Natural killer cell (primary cell): ENCODE measurements around the gene NBL1. TPM values are rescaled to one million over a fixed set of nuclear protein-coding genes. Genes with fewer than 3 reads are reported as not detected.

ENCODE experiments used
- ATAC-seq, 3 donors: fragments of 150-1000 bp in 2 of 3; fragments of 200-7000 bp in 1 of 3; cut with Tn5 transposase; 1 replicate in 1 of 3; 2 replicates in 2 of 3; pipeline ENCODE4 v1.10.0; 2021; ENCODE audit warnings: mild to moderate bottlenecking in 2 of 3, moderate library complexity in 2 of 3
- DNase-seq, 2 donors: peaks; one replicate each; pipeline versions ENCODE4 v3.0.0 to v3.0.0-alpha.2; 2013 to 2021; ENCODE audit warnings: mixed read lengths in 1 of 2
- H3K27ac ChIP-seq: one replicate; pipeline ENCODE4 v1.5.1; 2013; ENCODE audit warnings: mild to moderate bottlenecking, low read length
- H3K27me3 ChIP-seq: one replicate; pipeline ENCODE4 v1.6.1; 2013; ENCODE audit warnings: low read length; ENCODE audit not compliant: control insufficient read depth, insufficient read depth
- H3K36me3 ChIP-seq: one replicate; pipeline ENCODE4 v1.6.1; 2013; ENCODE audit warnings: low read length; ENCODE audit not compliant: control insufficient read depth, insufficient read depth
- H3K4me1 ChIP-seq: one replicate; pipeline ENCODE4 v1.6.1; 2013; ENCODE audit warnings: low read length; ENCODE audit not compliant: control insufficient read depth, insufficient read depth
- H3K4me3 ChIP-seq: one replicate; pipeline ENCODE4 v1.5.1; 2013; ENCODE audit warnings: low read length
- H3K9me3 ChIP-seq: one replicate; pipeline ENCODE4 v1.6.1; 2013; ENCODE audit warnings: low read length; ENCODE audit not compliant: control insufficient read depth, insufficient read depth
- H3K27ac Mint-ChIP-seq, 2 donors: one replicate each; pipeline ENCODE4 v1.8.0; 2022; ENCODE audit warnings: mild to moderate bottlenecking in 2 of 2, mixed read lengths in 2 of 2, moderate library complexity in 1 of 2
- H3K27me3 Mint-ChIP-seq, 2 donors: one replicate each; pipeline ENCODE4 v1.8.0; 2022; ENCODE audit warnings: low read depth in 2 of 2, mixed read lengths in 2 of 2
- H3K36me3 Mint-ChIP-seq: one replicate; pipeline ENCODE4 v1.8.0; 2022; ENCODE audit warnings: mixed read lengths
- H3K4me1 Mint-ChIP-seq, 2 donors: one replicate each; pipeline ENCODE4 v1.8.0; 2022; ENCODE audit warnings: mixed read lengths in 2 of 2
- H3K4me3 Mint-ChIP-seq: one replicate; pipeline ENCODE4 v1.8.0; 2022; ENCODE audit warnings: mild to moderate bottlenecking, moderate library complexity, mixed read lengths
- H3K9me3 Mint-ChIP-seq, 2 donors: one replicate each; pipeline ENCODE4 v1.8.0; 2022; ENCODE audit warnings: mixed read lengths in 2 of 2
- WGBS: methylation state at CpG from one replicate; pipeline ENCODE4 v1.1.7; 2013; ENCODE audit warnings: missing lambda C conversion rate; ENCODE audit not compliant: insufficient coverage; 5-methylcytosine and 5-hydroxymethylcytosine counted together
- intact Hi-C: fragments of 100-400 bp; cut with micrococcal nuclease; formaldehyde crosslinking; loops from one replicate; pipeline ENCODE4 v1.14.2; 2022
- total RNA-seq, 4 donors: library from RNA; stranded (reverse); fragments of 120-200 nt in 1 of 4; gene quantifications; one replicate each; pipeline versions ENCODE4 v1.2.3 to v1.2.4, GENCODE V29; 2013 to 2022
- TF ChIP-seq, protein P1 (sequence below): fragments of 200-600 bp; IDR thresholded peaks from one replicate; pipeline ENCODE4 v1.8.0; 2022; ENCODE audit warnings: antibody characterized with exemption

NBL1 gene
- total RNA-seq, 3 donors from 2014 or later (not counting 1 experiment from before 2014, with no cell fraction given): 10.7 to 18.4 (median 11.4) TPM

- Mint-ChIP-seq H3K27ac (no peak overlapping the region), H3K4me3 (no peak overlapping the region), H3K4me1 (peaks cover 0 to 5% of the 10 kb centered on the region in 2 donors), H3K27me3 (no peaks in the 10 kb centered on the region), H3K9me3 (no peaks in the 10 kb centered on the region), H3K36me3 (no peaks in the 10 kb centered on the region)
- ATAC-seq: peak; percentile 70 to 91 (median 85)
- Histone ChIP-seq H3K4me3 (no peak overlapping the region), H3K4me1 (peaks cover 8% of the 10 kb centered on the region), H3K36me3 (peaks cover 4% of the 10 kb centered on the region), H3K9me3 (no peaks in the 10 kb centered on the region), H3K27ac (no peak overlapping the region), H3K27me3 (no peaks in the 10 kb centered on the region)
- TF ChIP-seq, protein P1, sequence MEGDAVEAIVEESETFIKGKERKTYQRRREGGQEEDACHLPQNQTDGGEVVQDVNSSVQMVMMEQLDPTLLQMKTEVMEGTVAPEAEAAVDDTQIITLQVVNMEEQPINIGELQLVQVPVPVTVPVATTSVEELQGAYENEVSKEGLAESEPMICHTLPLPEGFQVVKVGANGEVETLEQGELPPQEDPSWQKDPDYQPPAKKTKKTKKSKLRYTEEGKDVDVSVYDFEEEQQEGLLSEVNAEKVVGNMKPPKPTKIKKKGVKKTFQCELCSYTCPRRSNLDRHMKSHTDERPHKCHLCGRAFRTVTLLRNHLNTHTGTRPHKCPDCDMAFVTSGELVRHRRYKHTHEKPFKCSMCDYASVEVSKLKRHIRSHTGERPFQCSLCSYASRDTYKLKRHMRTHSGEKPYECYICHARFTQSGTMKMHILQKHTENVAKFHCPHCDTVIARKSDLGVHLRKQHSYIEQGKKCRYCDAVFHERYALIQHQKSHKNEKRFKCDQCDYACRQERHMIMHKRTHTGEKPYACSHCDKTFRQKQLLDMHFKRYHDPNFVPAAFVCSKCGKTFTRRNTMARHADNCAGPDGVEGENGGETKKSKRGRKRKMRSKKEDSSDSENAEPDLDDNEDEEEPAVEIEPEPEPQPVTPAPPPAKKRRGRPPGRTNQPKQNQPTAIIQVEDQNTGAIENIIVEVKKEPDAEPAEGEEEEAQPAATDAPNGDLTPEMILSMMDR: peak; percentile 85
- 56% methylated on average over 19 of the region's 19 CpGs for WGBS
- DNase-seq: peak; percentile 54 to 79
- intact Hi-C loops: loop anchor here (1.0 kb wide), 1 partner anchor 43 kb away; no protein-coding TSS in a partner anchor
Measured at GRCh38 chr1:19704247-19705113, 60.4 kb downstream of the NBL1 start.

GRCh38 chr1:19705464-19705863, 61.4 kb downstream of the NBL1 start:
- no peak overlapping the region for H3K27ac ChIP-seq
- no peaks in the 10 kb centered on the region for H3K27me3 Mint-ChIP-seq
- peaks cover 1% of the 10 kb centered on the region for H3K36me3 ChIP-seq
- DNase-seq (no peak), ATAC-seq (no peak)
- no peak overlapping the region for H3K4me3 ChIP-seq
- H3K4me1 ChIP-seq: peaks cover 8% of the 10 kb centered on the region
- no peak overlapping the region for H3K4me3 Mint-ChIP-seq
- intact Hi-C loops: no loop called here
- WGBS: 93% methylated on average over 3 of the region's 4 CpGs
- H3K4me1 Mint-ChIP-seq: peaks cover 0 to 5% of the 10 kb centered on the region in 2 donors
- no peaks in the 10 kb centered on the region for H3K36me3 Mint-ChIP-seq
- H3K9me3 ChIP-seq: no peaks in the 10 kb centered on the region
- TF ChIP-seq, protein P1: no peak
- no peaks in the 10 kb centered on the region for H3K27me3 ChIP-seq
- no peaks in the 10 kb centered on the region for H3K9me3 Mint-ChIP-seq
- H3K27ac Mint-ChIP-seq: no peak overlapping the region

DNA sequence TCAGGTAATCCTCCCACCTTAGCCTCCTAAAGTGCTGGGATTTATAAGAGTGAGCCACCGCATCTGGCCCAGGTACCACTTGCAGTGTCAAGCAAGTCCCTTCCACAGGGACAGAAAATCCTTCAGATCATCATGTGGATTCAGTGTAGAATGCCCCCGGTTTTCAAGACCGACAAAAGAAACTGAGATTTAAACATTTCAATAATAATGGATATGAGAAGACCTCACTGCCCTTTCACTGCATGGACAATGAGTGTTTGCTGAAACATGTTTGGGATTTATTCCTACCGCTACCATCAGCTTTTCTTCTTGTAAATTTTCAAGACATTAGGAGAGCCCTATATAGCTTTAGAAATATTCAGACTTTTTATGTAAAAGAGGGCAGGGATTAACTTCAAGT, 62.0 kb downstream of the NBL1 start:
- intact Hi-C loops: no loop called here
- no peaks in the 10 kb centered on the region for H3K9me3 ChIP-seq
- no peaks in the 10 kb centered on the region for H3K36me3 Mint-ChIP-seq
- no peaks in the 10 kb centered on the region for H3K27me3 ChIP-seq
- no peak overlapping the region for H3K27ac ChIP-seq
- DNase-seq (no peak), ATAC-seq (no peak)
- H3K4me1 ChIP-seq: peaks cover 8% of the 10 kb centered on the region
- no peaks in the 10 kb centered on the region for H3K27me3 Mint-ChIP-seq
- TF ChIP-seq, protein P1: no peak
- H3K9me3 Mint-ChIP-seq: no peaks in the 10 kb centered on the region
- no peaks in the 10 kb centered on the region for H3K36me3 ChIP-seq
- H3K27ac Mint-ChIP-seq: no peak overlapping the region
- peaks cover 0 to 5% of the 10 kb centered on the region in 2 donors for H3K4me1 Mint-ChIP-seq
- H3K4me3 Mint-ChIP-seq: no peak overlapping the region
- H3K4me3 ChIP-seq: no peak overlapping the region
- WGBS: 100% methylated on average over 2 of the region's 4 CpGs

Other genes starting within 250 kb of the NBL1 start
- gene CAPZB, start 158.8 kb upstream of the NBL1 start, total RNA-seq: 100 to 1,000 TPM; 369 to 393 (median 375) TPM
- gene HTR6, start 20.6 kb downstream of the NBL1 start, total RNA-seq: under 1 TPM in 1 of 3 donors, not detected in 2; 0.18 TPM
- 10 to 100 TPM; 14.2 to 21.5 (median 18.3) TPM for gene TMCO4, start 155.6 kb downstream of the NBL1 start, total RNA-seq
- gene RNF186, start 171.0 kb downstream of the NBL1 start, total RNA-seq: not detected
- 10 to 100 TPM; 10.5 to 21.8 (median 19.0) TPM for gene OTUD3, start 238.1 kb downstream of the NBL1 start, total RNA-seq